Activated CD4-positive, CD25-positive, alpha-beta regulatory T cell treated with anti-CD3 and anti-CD28 coated beads, Interleukin-2, amount 50 U/mL, for 16 hours (primary cell): ENCODE data around the gene IQCK.
"Not testable (repeated sequence)": the region's sequence is repeated elsewhere in the genome, so short reads cannot be mapped to it uniquely, and the experiment has no call there.

Experiments used
- DNase-seq: peaks from one replicate; pipeline ENCODE4 v3.0.0-alpha.2; 2020; ENCODE audit warnings: low read depth, low spot score

IQCK gene

DNA sequence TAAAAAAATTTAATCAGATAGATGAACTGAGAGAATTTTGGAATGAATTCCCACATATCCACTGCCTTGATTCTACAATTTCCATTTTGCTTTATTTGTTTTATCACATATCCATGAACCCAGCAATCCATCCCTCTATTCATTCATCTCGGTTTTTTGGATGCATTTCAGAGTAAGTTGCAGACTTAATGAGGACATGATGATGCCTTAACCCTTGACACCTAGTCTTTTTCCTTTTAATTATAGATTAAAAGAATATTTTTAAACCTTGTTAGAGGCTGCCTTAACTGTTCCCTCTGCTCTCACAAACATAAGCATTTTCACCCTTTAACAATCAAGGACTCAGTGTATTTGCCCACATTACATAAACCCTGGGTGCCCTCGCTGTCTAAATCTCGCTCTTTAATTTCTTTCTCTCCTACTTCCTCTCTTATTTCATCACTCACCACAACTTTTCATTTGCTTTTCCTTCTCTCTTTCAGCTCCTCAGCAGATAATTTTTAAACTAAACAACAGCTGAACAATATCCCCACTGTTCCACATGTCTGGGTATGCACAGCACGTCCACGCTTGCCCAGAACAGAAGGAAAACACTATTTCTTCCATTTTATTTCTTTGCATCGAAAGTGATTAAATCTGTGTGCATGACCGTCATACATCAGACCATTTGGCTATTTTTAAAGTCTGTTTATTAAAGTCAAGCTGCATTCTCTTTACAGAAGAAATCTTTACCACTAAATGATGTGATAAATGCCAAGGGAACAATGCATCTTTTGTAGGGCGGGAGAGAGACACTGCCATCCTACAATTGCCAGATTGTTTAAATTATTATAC lies 39.9 kb downstream of the IQCK start:
- DNase-seq: no peak

DNA sequence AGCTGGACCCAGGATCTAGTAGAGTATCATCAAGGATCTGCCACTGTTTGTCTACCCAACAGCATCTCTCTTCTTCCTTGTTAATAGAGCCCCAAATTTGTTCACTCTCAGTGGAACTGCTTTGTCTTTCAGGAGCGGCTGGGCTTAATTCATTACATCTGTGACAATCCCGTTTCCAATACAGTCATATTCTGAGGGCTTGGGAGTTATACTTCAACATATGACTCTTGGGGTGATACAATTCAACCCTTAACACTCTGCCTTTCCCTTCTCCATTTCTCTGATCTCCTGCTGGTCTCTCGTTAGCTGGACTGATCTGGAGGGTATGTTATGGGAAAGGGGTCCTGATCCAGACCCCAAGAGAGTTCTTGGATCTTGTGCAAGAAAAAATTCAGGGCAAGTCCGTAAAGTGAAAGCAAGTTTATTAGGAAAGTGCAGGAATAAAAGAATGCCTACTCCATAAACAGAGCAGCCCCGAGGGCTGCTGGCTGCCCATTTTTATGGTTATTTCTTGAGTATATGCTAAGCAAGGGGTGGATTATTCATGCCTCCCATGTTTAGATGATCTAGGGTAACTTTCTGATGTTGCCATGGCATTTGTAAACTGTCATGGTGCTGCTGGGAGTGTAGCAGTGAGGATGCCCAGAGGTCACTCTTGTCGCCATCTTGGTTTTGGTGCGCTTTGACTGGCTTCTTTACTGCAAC lies 42.4 kb downstream of the IQCK start:
- no peak for DNase-seq

DNA sequence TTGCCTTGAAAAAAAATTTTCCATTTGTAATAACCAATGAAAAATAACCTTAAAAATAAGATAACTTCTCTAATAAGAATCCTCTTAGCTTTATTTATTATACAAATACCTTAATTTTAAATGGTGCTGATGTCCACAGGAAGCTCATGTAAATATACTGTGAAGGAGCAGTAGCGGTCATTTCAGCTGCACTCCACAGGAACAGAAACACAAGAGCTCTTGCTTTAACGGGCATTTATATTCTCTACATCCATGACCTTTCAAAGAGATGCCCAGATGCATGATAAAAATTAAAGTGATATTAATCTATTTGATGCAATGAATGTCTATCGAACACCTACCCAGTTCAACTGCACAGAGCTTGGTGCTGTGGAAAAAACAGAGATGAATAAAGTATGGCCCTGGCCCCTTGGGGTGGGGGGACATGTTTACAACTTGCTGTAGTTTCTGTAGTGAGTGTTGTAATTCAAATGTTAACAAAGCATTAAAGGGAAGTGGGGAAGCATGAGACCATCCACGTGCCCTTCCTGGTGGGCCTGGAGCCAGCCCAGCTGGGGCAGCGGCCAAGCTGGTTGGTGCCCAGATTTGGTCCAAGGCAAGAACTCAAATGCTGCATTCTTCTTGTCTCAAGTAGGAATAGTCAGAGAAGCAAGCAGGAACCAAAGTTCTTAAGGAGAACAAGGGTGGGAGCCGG lies 47.9 kb downstream of the IQCK start:
- DNase-seq: no peak

DNA sequence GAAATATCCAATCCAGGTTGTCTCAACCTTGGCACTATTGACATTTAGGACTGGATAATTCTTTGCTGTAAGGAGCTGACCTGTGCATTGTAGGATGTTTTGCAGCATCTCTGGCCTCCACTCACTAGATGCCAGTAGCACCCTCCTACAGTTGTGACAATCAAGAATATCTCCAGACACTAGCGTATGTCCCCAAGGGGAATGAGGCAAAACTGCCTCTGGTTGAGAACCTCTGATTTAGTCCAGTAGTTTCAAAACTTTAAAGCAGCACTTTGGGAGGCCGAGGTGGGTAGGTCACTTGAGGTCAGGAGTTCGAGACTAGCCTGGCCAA lies 48.4 kb downstream of the IQCK start:
- DNase-seq: no peak

DNA sequence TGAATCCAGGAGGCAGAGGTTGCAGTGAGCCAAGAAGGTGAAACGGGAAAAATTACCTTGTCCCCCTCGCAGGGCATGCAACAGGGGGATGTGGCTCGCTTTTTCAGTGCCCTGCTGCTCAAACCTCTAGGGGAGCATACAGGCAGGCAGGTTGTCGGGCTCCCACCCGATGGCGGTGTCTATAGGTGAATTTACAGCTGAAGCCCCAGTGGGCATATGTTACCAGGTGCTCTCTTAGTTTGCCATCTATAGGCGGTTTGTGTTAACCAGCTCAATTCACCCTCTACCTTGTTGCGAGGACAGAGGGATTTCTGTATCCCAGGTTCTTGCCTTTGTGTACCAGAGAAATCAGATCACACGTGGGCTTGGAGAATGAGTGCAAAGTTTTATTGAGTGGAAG lies 48.9 kb downstream of the IQCK start:
- no peak for DNase-seq

DNA sequence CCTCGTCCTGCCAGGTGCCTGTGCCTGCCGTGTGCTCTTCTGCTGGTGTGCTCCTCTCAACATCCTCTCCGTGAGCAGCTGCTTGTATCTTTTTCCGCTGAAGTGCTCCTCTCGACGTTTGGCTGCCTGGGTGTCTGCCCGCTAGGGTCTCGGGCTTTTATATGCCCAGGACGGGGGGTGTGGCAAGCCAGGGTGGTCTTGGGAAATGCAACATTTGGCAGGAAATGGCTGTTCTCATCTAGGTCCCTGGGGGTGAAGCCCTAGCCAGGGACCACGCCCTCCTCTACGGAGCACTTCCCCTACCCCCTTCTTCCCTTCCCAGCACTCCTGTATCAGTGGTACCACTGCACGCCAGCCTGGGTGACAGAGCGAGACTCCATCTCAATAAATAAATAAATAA lies 49.4 kb downstream of the IQCK start:
- DNase-seq: no peak

DNA sequence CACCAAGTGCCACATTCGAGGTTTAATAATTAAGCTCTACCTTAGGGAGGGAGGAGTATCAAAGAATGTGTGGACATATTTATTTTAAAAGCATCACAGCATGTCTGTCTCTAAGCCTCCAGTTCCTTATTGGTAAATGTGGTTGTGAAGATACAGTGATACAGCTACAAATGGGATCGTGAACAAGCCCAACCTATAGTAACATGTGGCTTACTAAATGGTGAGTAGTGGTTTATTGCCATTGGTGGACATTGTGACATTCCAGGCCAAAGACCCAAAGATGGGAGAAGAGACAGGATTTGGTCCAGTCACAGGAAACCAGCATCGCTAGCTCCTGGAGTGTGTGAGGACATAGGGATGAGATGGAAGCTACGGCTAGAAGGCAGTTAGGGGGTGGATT lies 51.2 kb downstream of the IQCK start:
- DNase-seq: no peak

DNA sequence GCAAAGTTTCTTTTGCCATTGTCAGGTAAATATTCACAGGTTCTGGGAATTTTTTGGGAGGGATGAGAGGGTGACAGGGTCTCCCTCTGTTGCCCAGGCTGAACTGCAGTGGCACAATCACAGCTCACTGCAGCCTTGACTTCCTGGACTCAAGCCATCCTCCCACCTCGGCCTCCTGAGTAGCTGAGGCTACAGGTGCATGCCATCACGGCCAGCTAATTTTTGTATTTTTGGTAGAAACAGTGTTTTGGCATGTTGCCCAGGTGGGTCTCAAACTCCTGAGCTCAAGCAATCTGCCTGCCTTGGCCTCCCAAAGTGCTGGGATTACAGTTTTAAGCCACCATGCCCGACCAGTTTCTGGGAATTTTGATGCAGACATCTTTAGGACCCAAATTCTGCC lies 53.0 kb downstream of the IQCK start:
- DNase-seq: no peak

DNA sequence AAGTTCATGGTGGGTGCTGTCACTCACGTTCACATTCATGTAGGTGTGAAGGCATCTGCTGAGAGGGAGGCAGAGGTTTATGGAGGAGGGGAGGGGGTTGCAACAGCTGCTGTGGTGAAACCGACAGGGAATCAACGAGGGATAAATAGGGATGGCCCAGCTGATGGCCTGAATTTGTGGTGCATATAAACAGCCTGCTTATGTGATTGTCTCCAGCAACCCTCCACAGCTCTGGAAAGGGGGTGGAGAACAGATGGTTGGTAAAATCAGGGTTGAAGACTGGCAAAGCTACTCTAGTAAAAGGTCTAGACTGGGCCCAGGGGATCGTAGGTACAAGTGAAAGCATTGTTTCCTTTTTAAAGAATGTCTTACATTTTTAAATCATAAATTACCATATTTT lies 53.7 kb downstream of the IQCK start:
- DNase-seq: no peak

DNA sequence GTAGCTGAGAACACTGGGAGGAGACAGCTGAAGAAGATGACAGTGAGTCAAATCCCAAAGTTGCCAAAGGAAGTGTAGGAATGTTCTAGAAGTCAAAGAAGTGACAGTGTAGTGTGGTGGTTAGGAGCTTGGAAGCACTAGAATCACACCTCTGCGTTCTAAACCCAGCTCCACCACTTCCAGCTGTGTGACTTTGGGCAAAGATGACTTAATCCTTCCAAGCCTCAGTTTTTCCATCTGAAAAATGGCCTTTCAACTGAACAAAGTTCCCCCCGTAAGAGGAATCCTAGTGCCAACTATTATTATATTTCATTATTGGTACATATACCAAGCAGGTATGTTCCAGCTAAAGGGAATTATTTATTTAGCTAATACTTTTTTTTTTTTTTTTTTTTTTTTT lies 56.0 kb downstream of the IQCK start:
- no peak for DNase-seq

DNA sequence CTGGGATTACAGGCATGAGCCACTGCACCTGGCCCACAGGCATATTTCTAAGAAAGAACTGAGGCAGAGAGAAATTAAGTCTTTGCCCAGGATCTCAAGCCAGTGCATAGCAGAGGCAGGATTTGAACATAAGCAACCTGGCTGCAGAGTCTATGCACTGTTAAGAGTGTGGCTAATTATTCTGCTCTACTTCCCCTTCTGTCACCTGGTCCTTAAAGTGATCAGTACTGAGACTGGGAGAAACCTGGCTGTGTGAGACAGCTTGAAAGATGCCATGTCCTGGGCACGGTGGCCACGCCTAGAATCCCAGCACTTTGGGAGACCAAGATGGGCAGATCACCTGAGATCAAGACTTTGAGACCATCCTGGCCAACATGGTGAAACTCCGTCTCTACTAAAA lies 58.1 kb downstream of the IQCK start:
- no peak for DNase-seq

DNA sequence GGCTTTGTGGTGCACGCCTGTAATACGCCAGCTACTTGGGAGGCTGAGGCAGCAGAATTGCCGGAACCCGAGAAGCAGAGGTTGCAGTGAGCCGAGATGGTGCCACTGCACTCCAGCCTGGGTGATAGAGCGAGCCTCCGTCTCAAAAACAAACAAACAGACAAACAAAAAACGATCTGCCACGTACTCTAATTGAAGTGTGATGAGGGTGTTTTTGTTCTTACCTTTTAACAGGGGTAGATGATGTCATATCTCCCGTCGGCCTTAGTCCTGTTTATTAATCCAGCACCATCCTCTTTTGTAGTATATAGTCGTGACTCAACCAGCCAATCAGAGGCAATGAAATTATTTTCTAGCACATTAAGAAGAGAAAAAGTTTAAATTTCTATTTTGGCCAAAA lies 58.5 kb downstream of the IQCK start:
- DNase-seq: no peak

DNA sequence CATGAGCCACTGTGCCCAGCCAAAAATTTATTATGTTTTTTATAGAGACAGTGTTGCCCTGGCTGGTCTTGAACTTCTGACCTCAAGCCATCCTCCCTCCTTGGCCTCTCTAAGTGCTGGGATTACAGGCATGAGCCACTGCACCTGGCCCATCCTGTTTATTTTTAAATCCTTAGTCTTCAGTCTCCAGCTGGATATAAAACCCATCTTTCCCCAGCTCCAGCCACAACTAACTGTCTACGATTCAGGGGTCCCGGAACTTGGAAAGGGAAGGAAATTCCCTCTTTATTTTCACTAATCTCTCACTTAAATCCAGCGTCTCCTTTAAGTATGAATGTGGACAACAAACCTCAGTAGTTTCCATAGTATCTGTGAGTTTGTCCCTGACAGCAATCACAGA lies 62.2 kb downstream of the IQCK start:
- no peak for DNase-seq

DNA sequence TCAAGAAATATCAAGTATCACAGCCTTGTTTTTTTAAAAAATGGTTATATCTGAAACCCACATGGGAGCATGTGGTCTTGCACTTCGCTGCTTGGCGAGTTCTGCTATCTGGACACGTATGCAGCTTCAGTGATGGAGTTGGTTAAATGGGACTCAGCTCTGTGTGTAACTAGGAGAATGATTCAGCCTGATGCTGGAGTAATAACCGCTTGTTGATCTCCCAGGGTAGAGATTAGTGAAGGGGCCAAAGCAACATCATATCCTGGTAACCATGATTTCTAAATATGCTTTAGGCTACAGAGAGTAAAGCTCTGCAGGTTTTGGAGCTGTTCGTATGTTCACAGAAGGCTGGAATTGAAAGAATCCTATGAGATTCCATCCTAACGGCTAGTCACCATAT lies 63.2 kb downstream of the IQCK start:
- DNase-seq: no peak

DNA sequence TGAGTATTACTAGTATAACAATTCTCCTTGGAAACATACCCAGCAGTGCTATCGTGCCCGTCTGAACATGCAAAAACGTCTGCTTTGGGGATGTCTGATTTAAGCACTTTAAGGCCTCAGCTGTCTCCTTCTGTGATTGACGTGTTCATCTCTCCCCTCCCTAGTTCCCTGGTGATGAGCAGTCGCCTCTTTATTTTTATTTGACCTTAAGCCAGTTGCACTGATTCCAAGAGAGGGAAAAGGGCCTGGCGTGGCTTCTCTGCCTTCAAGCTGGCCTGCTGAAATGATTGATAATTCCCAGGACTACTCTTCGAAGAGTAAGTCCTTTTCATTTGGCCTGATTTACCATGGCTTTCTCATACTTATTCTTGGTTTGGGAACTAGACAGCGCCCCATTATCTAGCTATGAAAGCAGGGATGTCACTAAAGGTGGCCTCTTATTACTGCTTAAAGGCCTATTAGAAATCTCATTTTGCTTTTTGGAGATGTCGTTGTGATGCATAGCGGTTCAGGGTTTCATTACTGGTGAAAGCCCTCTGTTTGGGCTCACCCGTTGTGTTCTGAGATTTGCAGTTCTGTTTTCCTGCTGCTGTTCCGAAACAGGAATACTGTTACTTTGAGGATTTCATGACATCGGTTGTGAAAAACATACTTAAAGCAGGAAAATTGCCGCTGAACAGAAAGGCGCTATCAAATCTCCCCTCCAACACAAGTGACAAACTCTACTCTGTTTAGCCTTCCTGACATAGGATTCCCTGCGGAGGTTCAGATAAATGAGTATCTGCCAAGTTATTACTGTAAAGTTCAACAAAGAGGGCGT lies 65.5 kb downstream of the IQCK start:
- no peak for DNase-seq

DNA sequence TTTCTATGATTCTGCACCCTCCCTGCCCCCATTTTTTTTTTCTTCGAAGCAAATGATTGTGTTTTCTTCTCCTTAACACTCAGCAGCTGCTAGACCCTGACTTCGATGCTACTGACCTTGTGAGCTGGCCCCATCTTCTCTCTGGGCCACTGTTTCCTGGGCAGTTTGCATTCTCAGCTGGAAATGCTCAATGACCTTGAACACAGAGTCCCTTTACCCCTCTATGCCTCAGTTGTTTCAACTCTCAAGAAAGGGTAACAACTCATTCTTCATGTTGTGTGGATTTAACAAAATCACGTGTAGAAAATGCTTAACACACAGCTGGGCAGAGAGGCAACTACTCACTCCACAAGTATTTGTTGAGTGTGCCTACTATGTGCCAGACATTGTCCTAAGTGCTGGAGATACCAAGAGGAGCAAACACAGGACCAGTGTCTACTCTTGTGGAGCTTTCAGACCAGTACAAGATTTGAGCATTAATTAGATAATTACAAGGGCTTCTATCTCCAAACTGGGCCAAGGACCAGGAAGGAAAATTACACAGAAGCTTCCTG lies 66.2 kb downstream of the IQCK start:
- no peak for DNase-seq

DNA sequence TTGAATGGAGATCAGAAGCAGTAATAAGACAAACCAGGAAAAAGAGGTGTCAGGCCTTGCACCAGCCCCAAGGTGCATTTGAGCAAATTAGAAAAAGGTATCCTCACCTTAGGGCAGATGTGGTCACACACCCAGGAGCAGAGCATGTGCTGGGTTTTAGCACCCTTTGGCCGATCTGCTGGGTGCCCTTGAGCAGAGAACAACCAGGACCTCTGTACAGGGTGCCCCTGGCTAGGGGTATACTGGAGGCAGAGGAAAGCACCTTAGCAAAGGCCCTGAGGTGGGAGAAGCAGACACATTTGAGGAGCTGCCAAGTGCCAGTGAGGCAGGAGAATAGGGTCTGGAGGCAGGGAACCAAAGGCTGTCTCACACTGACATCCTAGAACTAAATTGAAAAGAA lies 67.0 kb downstream of the IQCK start:
- no peak for DNase-seq

DNA sequence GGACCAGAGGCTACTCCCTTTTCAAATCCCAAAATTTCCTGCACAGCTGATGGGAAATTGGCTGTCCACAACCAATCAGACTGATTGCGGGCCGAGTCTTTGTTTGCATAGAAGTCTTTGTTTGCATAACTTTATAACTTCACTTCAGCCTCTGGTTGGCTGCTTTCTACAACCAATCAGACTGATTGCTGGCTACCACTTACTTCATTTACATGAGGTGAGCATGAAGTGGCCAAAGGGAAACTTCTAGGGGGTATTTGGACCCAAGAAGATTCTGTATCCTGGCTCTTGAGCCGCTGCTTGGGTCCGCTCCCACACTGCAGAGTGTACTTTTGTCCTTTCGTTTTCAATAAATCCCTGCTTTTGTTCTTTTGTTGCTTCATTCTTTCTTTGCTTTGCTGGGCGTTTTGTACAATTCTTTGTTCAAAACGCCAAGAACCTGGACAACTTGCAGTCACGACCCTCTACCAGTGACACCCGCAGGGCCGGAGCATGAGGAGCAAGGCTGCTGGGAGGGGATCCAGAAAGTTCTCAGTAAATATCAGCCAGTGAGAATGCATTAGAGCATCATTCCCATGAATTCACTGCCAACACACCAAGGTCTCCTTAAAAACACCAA lies 67.5 kb downstream of the IQCK start:
- no peak for DNase-seq

DNA sequence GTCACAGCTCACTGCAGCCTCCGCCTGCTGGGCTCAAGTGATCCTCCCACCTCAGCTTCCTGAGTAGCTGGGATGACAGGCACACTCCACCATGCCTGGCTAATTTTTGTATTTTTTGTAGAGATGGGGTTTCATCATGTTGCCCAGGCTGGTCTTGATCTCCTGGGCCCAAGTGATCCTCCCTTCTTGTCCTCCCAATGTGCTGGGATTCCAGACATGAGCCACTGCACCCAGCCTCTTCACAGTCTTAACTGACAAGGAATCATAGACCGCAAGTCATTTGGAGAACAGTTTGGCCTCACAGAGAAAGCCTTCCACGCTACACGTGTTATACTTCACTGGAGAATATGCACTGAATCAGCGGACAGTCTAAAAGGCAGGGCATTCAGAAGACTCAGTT lies 83.3 kb downstream of the IQCK start:
- DNase-seq: not testable (repeated sequence)

DNA sequence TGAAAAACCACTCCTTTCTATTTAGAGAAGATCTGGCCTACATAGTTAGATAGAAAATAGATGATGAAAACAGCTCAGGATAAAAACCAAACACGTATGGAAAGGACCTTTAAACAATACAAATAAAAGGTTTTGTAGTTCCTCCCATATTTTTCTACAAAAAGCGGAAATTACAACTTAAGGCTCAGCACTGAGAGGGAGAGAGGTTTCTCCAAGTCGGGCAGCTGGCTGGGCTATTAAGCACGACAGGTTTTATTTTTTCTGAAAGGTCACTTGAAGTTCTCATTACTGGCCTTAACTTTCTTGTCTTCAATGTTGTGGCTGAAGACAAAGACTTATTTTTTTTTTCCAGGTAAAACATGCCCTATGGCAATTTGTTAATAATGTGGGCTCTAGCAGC lies 83.8 kb downstream of the IQCK start:
- DNase-seq: not testable (repeated sequence)

DNA sequence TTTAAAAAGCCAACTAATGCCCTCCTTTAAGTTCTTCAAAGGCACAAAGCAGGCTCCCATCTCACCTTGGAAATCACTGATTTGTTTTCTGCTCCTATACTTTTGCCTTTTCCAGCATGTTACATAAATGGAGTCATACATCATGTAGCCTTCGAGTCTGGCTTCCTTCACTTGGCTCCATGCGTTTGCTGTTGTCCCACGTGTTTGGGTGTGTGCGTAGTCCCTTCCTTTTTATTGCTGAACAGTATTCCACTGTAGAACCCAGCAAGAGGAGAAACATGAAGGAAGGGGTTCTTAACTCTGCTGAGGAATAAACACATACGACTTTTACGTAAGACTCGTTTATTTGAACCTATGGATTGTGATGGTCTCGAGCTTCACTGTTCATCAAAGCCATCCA lies 84.5 kb downstream of the IQCK start:
- no peak for DNase-seq
